Tibial nerve (tissue), 4 donors: ENCODE data around the gene OR14C36. TPM values are rescaled to one million over a fixed set of nuclear protein-coding genes. Genes with fewer than 3 reads are reported as not detected.

Experiments used
- DNase-seq, 2 donors: peaks; one replicate each; pipeline ENCODE4 v3.0.0-alpha.2; 2019; ENCODE audit warnings: low spot score in 2 of 2
- H3K27ac ChIP-seq, 4 donors: fragments of 200-600 bp; sonication (generic) in 3 of 4; one replicate each; pipeline ENCODE4 v1.5.1; 2017 to 2019; ENCODE audit warnings: mild to moderate bottlenecking in 1 of 4
- H3K27me3 ChIP-seq, 2 donors: fragments of 200-600 bp; sonication (generic) in 1 of 2; one replicate each; pipeline versions ENCODE4 v1.5.1 to v1.6.0; 2017 to 2019
- H3K36me3 ChIP-seq, 3 donors: fragments of 200-600 bp; sonication (generic); one replicate each; pipeline ENCODE4 v1.5.1; 2018 to 2019
- H3K4me1 ChIP-seq, 4 donors: fragments of 200-600 bp; sonication (generic) in 3 of 4; one replicate each; pipeline ENCODE4 v1.5.1; 2017 to 2019
- H3K4me3 ChIP-seq, 4 donors: fragments of 200-600 bp; sonication (generic) in 3 of 4; one replicate each; pipeline ENCODE4 v1.5.1; 2017 to 2019; ENCODE audit warnings: mild to moderate bottlenecking in 1 of 4, moderate library complexity in 1 of 4
- H3K9me3 ChIP-seq, 4 donors: fragments of 200-600 bp; sonication (generic) in 3 of 4; one replicate each; pipeline ENCODE4 v1.5.1; 2017 to 2019
- EP300 ChIP-seq, 2 donors: sonication (generic); formaldehyde crosslinking; IDR thresholded peaks; one replicate each; pipeline ENCODE4 v1.6.1; 2017; ENCODE audit warnings: antibody characterized with exemption in 2 of 2, mild to moderate bottlenecking in 1 of 2
- POLR2A ChIP-seq, 2 donors: fragments of 450-650 bp; IDR thresholded peaks; one replicate each; pipeline ENCODE4 v1.6.1; 2017; ENCODE audit warnings: antibody characterized with exemption in 2 of 2, mild to moderate bottlenecking in 2 of 2, moderate library complexity in 2 of 2
- WGBS, 2 donors: methylation state at CpG; one replicate each; pipeline ENCODE4 v1.1.5; 2018; 5-methylcytosine and 5-hydroxymethylcytosine counted together
- total RNA-seq, 4 donors: library from RNA; depleted of rRNA; stranded (reverse); fragments of >200 nt; gene quantifications; one replicate each; pipeline ENCODE4 v1.1.0, GENCODE V29; 2016
- TF ChIP-seq, protein P1 (sequence below), 5 experiments: fragments of 200-600 bp in 3 of 5; fragments of 450-650 bp in 2 of 5; sonication (generic) in 3 of 5; IDR thresholded peaks; one replicate each; pipeline ENCODE4 v1.5.1; 2016 to 2019; ENCODE audit warnings: antibody characterized with exemption in 5 of 5, mild to moderate bottlenecking in 3 of 5, moderate library complexity in 2 of 5

OR14C36 gene
- total RNA-seq, 4 donors from 2014 or later, result not detected

- 94 to 100% methylated on average over 1 of the region's 1 CpG for WGBS, 2 donors
- no peaks in the 10 kb centered on the region for H3K9me3 ChIP-seq
- no peak for TF ChIP-seq EP300 (IDR thresholded peaks at IDR 0.05)
- no peak for TF ChIP-seq POLR2A (IDR thresholded peaks at IDR 0.05)
- TF ChIP-seq, protein P1, sequence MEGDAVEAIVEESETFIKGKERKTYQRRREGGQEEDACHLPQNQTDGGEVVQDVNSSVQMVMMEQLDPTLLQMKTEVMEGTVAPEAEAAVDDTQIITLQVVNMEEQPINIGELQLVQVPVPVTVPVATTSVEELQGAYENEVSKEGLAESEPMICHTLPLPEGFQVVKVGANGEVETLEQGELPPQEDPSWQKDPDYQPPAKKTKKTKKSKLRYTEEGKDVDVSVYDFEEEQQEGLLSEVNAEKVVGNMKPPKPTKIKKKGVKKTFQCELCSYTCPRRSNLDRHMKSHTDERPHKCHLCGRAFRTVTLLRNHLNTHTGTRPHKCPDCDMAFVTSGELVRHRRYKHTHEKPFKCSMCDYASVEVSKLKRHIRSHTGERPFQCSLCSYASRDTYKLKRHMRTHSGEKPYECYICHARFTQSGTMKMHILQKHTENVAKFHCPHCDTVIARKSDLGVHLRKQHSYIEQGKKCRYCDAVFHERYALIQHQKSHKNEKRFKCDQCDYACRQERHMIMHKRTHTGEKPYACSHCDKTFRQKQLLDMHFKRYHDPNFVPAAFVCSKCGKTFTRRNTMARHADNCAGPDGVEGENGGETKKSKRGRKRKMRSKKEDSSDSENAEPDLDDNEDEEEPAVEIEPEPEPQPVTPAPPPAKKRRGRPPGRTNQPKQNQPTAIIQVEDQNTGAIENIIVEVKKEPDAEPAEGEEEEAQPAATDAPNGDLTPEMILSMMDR (IDR thresholded peaks at IDR 0.05), result no peak
- no peaks in the 10 kb centered on the region for H3K4me1 ChIP-seq
- H3K4me3 ChIP-seq, result no peak within 1 kb of the TSS
- no peaks in the 10 kb centered on the region for H3K36me3 ChIP-seq
- no peaks in the 10 kb centered on the region for H3K27me3 ChIP-seq
- DNase-seq, result no peak
- no peak within 1 kb of the TSS for H3K27ac ChIP-seq
These were observed 24.1 kb upstream of the OR14C36 start, which contains the start of gene OR2M7 for GRCh38 chr1:248324468-248324867. OR2M7 (minus strand) TSS chr1:248324568; CDS start chr1:248324568, 0 bp downstream.

- H3K4me1 ChIP-seq, result no peaks in the 10 kb centered on the region
- H3K9me3 ChIP-seq, result no peaks in the 10 kb centered on the region
- TF ChIP-seq, protein P1 (IDR thresholded peaks at IDR 0.05), result no peak
- TF ChIP-seq POLR2A (IDR thresholded peaks at IDR 0.05) (no peak), EP300 (IDR thresholded peaks at IDR 0.05) (no peak)
- H3K27ac ChIP-seq, result no peak overlapping the region
- DNase-seq, result no peak
- H3K36me3 ChIP-seq, result no peaks in the 10 kb centered on the region
- no peak overlapping the region for H3K4me3 ChIP-seq
- 55 to 64% methylated on average over 3 of the region's 3 CpGs for WGBS, 2 donors
- H3K27me3 ChIP-seq, result no peaks in the 10 kb centered on the region
These were observed 5.1 kb upstream of the OR14C36 start for GRCh38 chr1:248343451-248343850.

GRCh38 chr1:248359415-248359814, 10.8 kb downstream of the OR14C36 start:
- TF ChIP-seq EP300 (IDR thresholded peaks at IDR 0.05) (no peak), POLR2A (IDR thresholded peaks at IDR 0.05) (no peak)
- TF ChIP-seq, protein P1 (IDR thresholded peaks at IDR 0.05), result no peak
- no peak for DNase-seq
- H3K4me1 ChIP-seq, result no peaks in the 10 kb centered on the region
- no peaks in the 10 kb centered on the region for H3K36me3 ChIP-seq
- H3K9me3 ChIP-seq, result peaks cover 0 to 1% (median 0%) of the 10 kb centered on the region in 4 donors
- H3K27me3 ChIP-seq, result no peaks in the 10 kb centered on the region
- WGBS, 2 donors, result 50 to 62% methylated on average over 3 of the region's 3 CpGs
- H3K27ac ChIP-seq, result peak overlapping the region in 1 of 4 donors; percentile 56
- H3K4me3 ChIP-seq, result no peak overlapping the region

GRCh38 chr1:248361121-248361715, 12.6 kb downstream of the OR14C36 start, which contains the start of gene OR2T4:
OR2T4 (plus strand) TSS chr1:248361665; CDS start chr1:248361665, 0 bp downstream.
- WGBS, 2 donors, result 39 to 48% methylated on average over 3 of the region's 3 CpGs

DNA sequence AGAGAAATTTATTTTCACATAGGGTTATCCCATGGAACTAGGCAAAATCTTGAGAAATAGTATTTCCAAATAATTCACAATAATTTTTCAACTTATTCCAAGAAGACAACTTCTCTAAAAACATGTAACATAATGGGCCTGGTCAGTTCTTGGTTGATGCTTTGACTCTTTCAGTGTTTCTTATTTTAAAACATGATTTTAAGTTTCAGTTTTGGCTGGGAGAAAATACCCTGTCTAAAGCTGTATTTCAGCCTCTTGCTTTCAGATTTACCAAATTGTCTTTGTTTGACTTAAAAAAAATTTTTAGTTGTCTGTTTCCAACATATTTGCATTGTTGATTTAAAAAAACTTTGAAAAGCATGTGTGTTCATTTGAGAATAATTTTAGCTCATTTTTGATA, 18.0 kb downstream of the OR14C36 start:
- Histone ChIP-seq H3K27ac (no peak overlapping the region), H3K27me3 (no peaks in the 10 kb centered on the region), H3K36me3 (no peaks in the 10 kb centered on the region), H3K4me3 (no peak overlapping the region), H3K4me1 (no peaks in the 10 kb centered on the region), H3K9me3 (peaks cover 0 to 6% (median 0%) of the 10 kb centered on the region in 4 donors)
- DNase-seq, result no peak
- TF ChIP-seq, protein P1 (IDR thresholded peaks at IDR 0.05), result no peak
- TF ChIP-seq POLR2A (IDR thresholded peaks at IDR 0.05) (no peak), EP300 (IDR thresholded peaks at IDR 0.05) (no peak)

More at GRCh38 chr1:248361121-248361715, 12.6 kb downstream of the OR14C36 start, which contains the start of gene OR2T4:
- H3K9me3 ChIP-seq, result peaks cover 0 to 6% (median 0%) of the 10 kb centered on the region in 4 donors
- TF ChIP-seq EP300 (IDR thresholded peaks at IDR 0.05), result no peak
- TF ChIP-seq POLR2A (IDR thresholded peaks at IDR 0.05), result no peak
- TF ChIP-seq, protein P1 (IDR thresholded peaks at IDR 0.05), result no peak
- H3K4me1 ChIP-seq, result no peaks in the 10 kb centered on the region
- DNase-seq, result no peak
- H3K36me3 ChIP-seq, result no peaks in the 10 kb centered on the region
- H3K27ac ChIP-seq, result peak within 1 kb of the TSS in 1 of 4 donors; percentile 77
- H3K4me3 ChIP-seq, result no peak within 1 kb of the TSS
- no peaks in the 10 kb centered on the region for H3K27me3 ChIP-seq
